Lung microvascular endothelial cell (primary cell): Measurements from ENCODE around the gene CTPS1. TPM values are rescaled to one million over a fixed set of nuclear protein-coding genes. Genes with fewer than 3 reads are reported as not detected.

ENCODE experiments used
- DNase-seq, 2 donors: peaks; one replicate each; pipeline versions ENCODE4 v3.0.0 to v3.0.0-alpha.2; 2010; ENCODE audit warnings: low read depth in 2 of 2
- total RNA-seq: library from RNA; depleted of rRNA; stranded (reverse); fragments of >200 nt; gene quantifications from 2 replicates; pipeline ENCODE4 v1.2.1, GENCODE V29; 2014

CTPS1 gene
- total RNA-seq, 1 donor from 2014 or later = 16.5 TPM

GRCh38 chr1:41022424-41022823, 42.9 kb downstream of the CTPS1 start:
- DNase-seq = no peak

- DNase-seq = peak; percentile 54 to 61
Measured at GRCh38 chr1:41023279-41023990, 43.9 kb downstream of the CTPS1 start.

- no peak for DNase-seq
Measured at GRCh38 chr1:41024953-41025352, 45.5 kb downstream of the CTPS1 start.

- no peak for DNase-seq
Measured at GRCh38 chr1:41025979-41026819, 46.7 kb downstream of the CTPS1 start.

- no peak for DNase-seq
Measured at GRCh38 chr1:41028034-41028642, 48.6 kb downstream of the CTPS1 start.

- DNase-seq = no peak
Measured at GRCh38 chr1:41030872-41031616, 51.5 kb downstream of the CTPS1 start.

- DNase-seq = no peak
Measured at GRCh38 chr1:41032147-41032546, 52.7 kb downstream of the CTPS1 start.

GRCh38 chr1:41033272-41033671, 53.8 kb downstream of the CTPS1 start:
- peak in 1 of 2 donors; percentile 50 for DNase-seq

- no peak for DNase-seq
Measured at GRCh38 chr1:41037116-41037903, 57.8 kb downstream of the CTPS1 start.

- no peak for DNase-seq
Measured at GRCh38 chr1:41038110-41038509, 58.6 kb downstream of the CTPS1 start.

GRCh38 chr1:41041614-41042270, 62.2 kb downstream of the CTPS1 start:
- DNase-seq = no peak

- peak in 1 of 2 donors; percentile 41 for DNase-seq
Measured at GRCh38 chr1:41044187-41044586, 64.7 kb downstream of the CTPS1 start.

GRCh38 chr1:41045740-41046139, 66.2 kb downstream of the CTPS1 start:
- peak; percentile 43 to 87 for DNase-seq

- DNase-seq = no peak
Measured at GRCh38 chr1:41046347-41046775, 66.9 kb downstream of the CTPS1 start.

GRCh38 chr1:41048540-41048939, 69.0 kb downstream of the CTPS1 start:
- no peak for DNase-seq

GRCh38 chr1:41051022-41051421, 71.5 kb downstream of the CTPS1 start:
- peak; percentile 31 to 37 for DNase-seq

GRCh38 chr1:41053316-41053715, 73.8 kb downstream of the CTPS1 start:
- DNase-seq = no peak

GRCh38 chr1:41056907-41057306, 77.4 kb downstream of the CTPS1 start:
- DNase-seq = no peak
